ENCODE measurements around the gene PPP2R2C. TPM values are rescaled to one million over a fixed set of nuclear protein-coding genes. Genes with fewer than 3 reads are reported as not detected.

PPP2R2C gene
- total and polyA plus RNA-seq, 9 of the 15 experiments (the other 6 are each of a cell fraction or from before 2014, with no cell fraction given): 0.04 to 0.06 TPM; not detected in 7

DNA sequence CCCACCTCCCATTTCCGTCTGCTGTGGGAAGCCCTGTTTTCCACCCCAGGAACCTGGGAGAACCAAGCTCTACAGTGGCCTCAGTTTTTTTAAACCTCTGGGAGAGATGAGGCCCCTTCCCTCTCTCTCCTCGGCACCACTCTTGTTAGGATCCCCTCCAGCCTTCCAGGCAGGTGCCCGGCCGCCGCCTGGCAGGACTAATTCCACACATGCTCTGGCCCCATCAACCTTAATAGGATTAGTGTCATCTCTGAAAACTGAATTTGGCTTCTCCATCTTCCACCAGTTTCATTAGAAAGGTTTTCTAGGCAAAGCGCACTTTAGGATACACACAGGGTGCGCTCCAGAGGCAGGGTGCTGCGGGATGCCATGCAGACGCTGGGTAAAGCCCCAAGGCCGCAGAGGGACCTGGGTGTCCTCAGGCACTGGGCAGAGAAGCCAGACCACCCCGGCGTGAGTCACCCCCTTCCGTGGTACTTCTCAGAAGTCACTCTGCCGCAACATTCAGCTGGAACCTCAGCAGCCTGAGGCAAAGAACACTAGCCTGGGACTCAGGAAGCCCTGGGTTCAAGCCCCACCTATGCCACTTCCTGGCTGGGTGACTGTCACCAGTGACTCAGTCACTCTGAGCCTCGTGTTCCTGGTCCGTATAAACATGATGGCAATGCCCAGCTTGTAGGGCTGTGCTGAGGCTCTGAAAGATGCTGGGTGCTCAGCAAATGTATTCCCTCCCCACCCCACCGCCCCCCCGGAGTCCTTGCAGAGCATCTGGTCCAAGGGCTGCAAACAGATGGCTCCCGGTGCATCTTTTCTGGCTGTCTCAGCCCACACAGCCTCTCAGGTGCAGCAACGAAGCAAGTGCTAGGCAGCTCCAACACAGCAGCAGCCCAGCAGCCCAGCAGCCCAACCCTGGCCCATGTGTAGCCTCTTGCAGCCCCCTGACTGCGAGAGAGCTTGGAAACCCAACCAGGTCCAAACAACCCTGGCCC lies 29.1 kb downstream of the PPP2R2C start:
- ATAC-seq (no peak), FAIRE-seq (no peak), DNase-seq (ENCODE audit: extremely low read depth in 1 of 4, low spot score in 3 of 4) (no peak)
- CTCF ChIA-PET (ENCODE audit: low intra/inter-chr PET ratio): no interaction called here
- H2AFZ ChIP-seq (ENCODE audit: low read depth, low read length): no peak overlapping the region
- in situ Hi-C loops (cut with MboI): no loop called here
- H3K36me3 ChIP-seq (ENCODE audit: control insufficient read depth, insufficient read depth, low read length): no peaks in the 10 kb centered on the region
- intact Hi-C loops (cut with micrococcal nuclease): no loop called here
- H3K27me3 ChIP-seq (ENCODE audit: control insufficient read depth in 2 of 2, insufficient read depth in 2 of 2, low read length in 2 of 2): peaks cover 11 to 52% of the 10 kb centered on the region in 2 experiments; a peak in 4 of 5 replicates
- WGBS (ENCODE audit: insufficient coverage, low coverage, missing lambda C conversion rate): under 1% methylated on average over 21 of the region's 21 CpGs
- H3K4me2 ChIP-seq (ENCODE audit: insufficient read depth, low read length): no peak overlapping the region
- no peak overlapping the region for H3K9ac ChIP-seq (ENCODE audit: insufficient read depth in 1 of 2, low read depth in 2 of 2, low read length in 2 of 2)
- H3K27ac ChIP-seq (ENCODE audit: extremely low read depth, low read depth, low read length): no peak overlapping the region
- POLR2A ChIA-PET: interaction anchor here (0.6 kb wide), 1 partner anchor 1202 kb away, joined by 3 read pairs; no protein-coding TSS in a partner anchor
- H4K20me1 ChIP-seq (replicated peaks; ENCODE audit: control insufficient read depth, insufficient read depth, low read length): peaks cover 2% of the 10 kb centered on the region; the same call in 1 of the 2 replicates
- TF ChIP-seq ZNF263 (CRISPR knock-in tag; IDR thresholded peaks at IDR 0.05; ENCODE audit: borderline replicate concordance): no peak
- TF ChIP-seq TRIM24 (IDR thresholded peaks at IDR 0.05): no peak
- no peak for TF ChIP-seq EHMT2 (IDR thresholded peaks at IDR 0.05)
- TF ChIP-seq TCF7L2 (IDR thresholded peaks at IDR 0.05; ENCODE audit: low read depth, low read length): no peak
- TF ChIP-seq POLR3G (IDR thresholded peaks at IDR 0.05; ENCODE audit: extremely low read depth, insufficient read length, insufficient replicate concordance): no peak
- TF ChIP-seq, protein P1, sequence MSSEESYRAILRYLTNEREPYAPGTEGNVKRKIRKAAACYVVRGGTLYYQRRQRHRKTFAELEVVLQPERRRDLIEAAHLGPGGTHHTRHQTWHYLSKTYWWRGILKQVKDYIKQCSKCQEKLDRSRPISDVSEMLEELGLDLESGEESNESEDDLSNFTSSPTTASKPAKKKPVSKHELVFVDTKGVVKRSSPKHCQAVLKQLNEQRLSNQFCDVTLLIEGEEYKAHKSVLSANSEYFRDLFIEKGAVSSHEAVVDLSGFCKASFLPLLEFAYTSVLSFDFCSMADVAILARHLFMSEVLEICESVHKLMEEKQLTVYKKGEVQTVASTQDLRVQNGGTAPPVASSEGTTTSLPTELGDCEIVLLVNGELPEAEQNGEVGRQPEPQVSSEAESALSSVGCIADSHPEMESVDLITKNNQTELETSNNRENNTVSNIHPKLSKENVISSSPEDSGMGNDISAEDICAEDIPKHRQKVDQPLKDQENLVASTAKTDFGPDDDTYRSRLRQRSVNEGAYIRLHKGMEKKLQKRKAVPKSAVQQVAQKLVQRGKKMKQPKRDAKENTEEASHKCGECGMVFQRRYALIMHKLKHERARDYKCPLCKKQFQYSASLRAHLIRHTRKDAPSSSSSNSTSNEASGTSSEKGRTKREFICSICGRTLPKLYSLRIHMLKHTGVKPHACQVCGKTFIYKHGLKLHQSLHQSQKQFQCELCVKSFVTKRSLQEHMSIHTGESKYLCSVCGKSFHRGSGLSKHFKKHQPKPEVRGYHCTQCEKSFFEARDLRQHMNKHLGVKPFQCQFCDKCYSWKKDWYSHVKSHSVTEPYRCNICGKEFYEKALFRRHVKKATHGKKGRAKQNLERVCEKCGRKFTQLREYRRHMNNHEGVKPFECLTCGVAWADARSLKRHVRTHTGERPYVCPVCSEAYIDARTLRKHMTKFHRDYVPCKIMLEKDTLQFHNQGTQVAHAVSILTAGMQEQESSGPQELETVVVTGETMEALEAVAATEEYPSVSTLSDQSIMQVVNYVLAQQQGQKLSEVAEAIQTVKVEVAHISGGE (CRISPR knock-in tag; IDR thresholded peaks at IDR 0.05): no peak
- no peak for TF ChIP-seq ZNF253 (CRISPR knock-in tag; conservative IDR thresholded peaks at IDR 0.05)
- TF ChIP-seq ETS1 (conservative IDR thresholded peaks at IDR 0.05; ENCODE audit: control insufficient read depth, low read depth, low read length): no peak
- TF ChIP-seq JUND (IDR thresholded peaks at IDR 0.05; ENCODE audit: borderline replicate concordance, low read depth, low read length): no peak
- no peak for TF ChIP-seq JUND (tag; IDR thresholded peaks at IDR 0.05; ENCODE audit: borderline replicate concordance, low read depth, low read length)
- no TSS peak for BruUV-seq (replicated peaks)
- no peaks in the 10 kb centered on the region for H3K9me3 ChIP-seq (replicated peaks; ENCODE audit: control insufficient read depth, insufficient read depth, low read depth, low read length)
- H3K9me1 ChIP-seq (ENCODE audit: control insufficient read depth, insufficient read depth, low read length): no peaks in the 10 kb centered on the region
- H3K4me3 ChIP-seq: no peak overlapping the region
- H3K79me2 ChIP-seq (ENCODE audit: control insufficient read depth, insufficient read depth, low read length): no peaks in the 10 kb centered on the region
- no peaks in the 10 kb centered on the region for H3K4me1 ChIP-seq (replicated peaks in 1 of 2; ENCODE audit: control insufficient read depth in 2 of 2, insufficient read depth in 2 of 2, low read length in 2 of 2)
